ENCODE results near the gene EIF2S3. TPM values are rescaled to one million over a fixed set of nuclear protein-coding genes. Genes with fewer than 3 reads are reported as not detected.

EIF2S3 gene
- total RNA-seq, 6 experiments from 2014 or later: 55.1 to 81.1 (median 59.7) TPM

- peak overlapping the region; percentile 12 to 57 (median 52) for H3K4me3 ChIP-seq
- no peaks in the 10 kb centered on the region for H3K27me3 ChIP-seq
- ATAC-seq (no peak), DNase-seq (no peak)
- intact Hi-C loops (cut with DNase I): no loop called here
- H3K4me1 ChIP-seq: no peaks in the 10 kb centered on the region
- 30% methylated on average over 13 of the region's 13 CpGs for WGBS (ENCODE audit: insufficient coverage, low coverage, low lambda C conversion rate, missing lambda C conversion rate)
- TF ChIP-seq POLR2A (IDR thresholded peaks at IDR 0.05) (no peak), CTCF (IDR thresholded peaks at IDR 0.05) (no peak)
- peak overlapping the region; percentile 93 to 97 (median 96) for H3K27ac ChIP-seq
- H3K9me3 ChIP-seq: no peaks in the 10 kb centered on the region
- H3K36me3 ChIP-seq: no peaks in the 10 kb centered on the region
These were observed 28.3 kb upstream of the EIF2S3 start for GRCh38 chrX:24026432-24026831.

GRCh38 chrX:24027086-24027485 lies 27.7 kb upstream of the EIF2S3 start, which contains the start of gene KLHL15:
Gene KLHL15 (minus strand): TSS chrX:24027186. CDS start chrX:24006693, 20,493 bp downstream.
- no peaks in the 10 kb centered on the region for H3K4me1 ChIP-seq
- peak within 1 kb of the TSS; percentile 12 to 57 (median 52) for H3K4me3 ChIP-seq
- no peak for TF ChIP-seq POLR2A (IDR thresholded peaks at IDR 0.05)
- TF ChIP-seq CTCF (IDR thresholded peaks at IDR 0.05): no peak
- DNase-seq (no peak), ATAC-seq (no peak)
- peak within 1 kb of the TSS; percentile 93 to 97 (median 96) for H3K27ac ChIP-seq
- no peaks in the 10 kb centered on the region for H3K9me3 ChIP-seq
- no peaks in the 10 kb centered on the region for H3K27me3 ChIP-seq
- WGBS (ENCODE audit: insufficient coverage, low coverage, low lambda C conversion rate, missing lambda C conversion rate): 73% methylated on average over 7 of the region's 7 CpGs
- intact Hi-C loops (cut with DNase I): no loop called here
- no peaks in the 10 kb centered on the region for H3K36me3 ChIP-seq

GRCh38 chrX:24027985-24028384 lies 26.8 kb upstream of the EIF2S3 start:
- ATAC-seq: no peak
- no peak for TF ChIP-seq POLR2A (IDR thresholded peaks at IDR 0.05)
- TF ChIP-seq CTCF (IDR thresholded peaks at IDR 0.05): no peak
- WGBS (ENCODE audit: insufficient coverage, low coverage, low lambda C conversion rate, missing lambda C conversion rate): 72% methylated on average over 6 of the region's 6 CpGs
- Histone ChIP-seq H3K4me1 (no peaks in the 10 kb centered on the region), H3K4me3 (no peak overlapping the region), H3K27ac (no peak overlapping the region), H3K36me3 (no peaks in the 10 kb centered on the region), H3K27me3 (no peaks in the 10 kb centered on the region), H3K9me3 (no peaks in the 10 kb centered on the region)
- intact Hi-C loops (cut with DNase I): no loop called here
- no peak for DNase-seq

- TF ChIP-seq POLR2A (IDR thresholded peaks at IDR 0.05): no peak
- TF ChIP-seq CTCF (IDR thresholded peaks at IDR 0.05): no peak
These were observed 24.2 kb upstream of the EIF2S3 start for GRCh38 chrX:24030597-24030996.

GRCh38 chrX:24034485-24034884 lies 20.3 kb upstream of the EIF2S3 start:
- Histone ChIP-seq H3K4me3 (no peak overlapping the region), H3K9me3 (no peaks in the 10 kb centered on the region), H3K27ac (no peak overlapping the region), H3K27me3 (no peaks in the 10 kb centered on the region), H3K36me3 (no peaks in the 10 kb centered on the region), H3K4me1 (no peaks in the 10 kb centered on the region)
- no peak for TF ChIP-seq POLR2A (IDR thresholded peaks at IDR 0.05)
- no peak for TF ChIP-seq CTCF (IDR thresholded peaks at IDR 0.05)
- no peak for DNase-seq
- WGBS (ENCODE audit: insufficient coverage, low coverage, low lambda C conversion rate, missing lambda C conversion rate): 62% methylated on average over 4 of the region's 5 CpGs
- no peak for ATAC-seq
- intact Hi-C loops (cut with DNase I): no loop called here

More at GRCh38 chrX:24030597-24030996, 24.2 kb upstream of the EIF2S3 start:
- Histone ChIP-seq H3K4me3 (no peak overlapping the region), H3K27ac (no peak overlapping the region), H3K36me3 (no peaks in the 10 kb centered on the region), H3K9me3 (no peaks in the 10 kb centered on the region), H3K27me3 (no peaks in the 10 kb centered on the region), H3K4me1 (no peaks in the 10 kb centered on the region)
- no peak for ATAC-seq
- 60% methylated on average over 5 of the region's 5 CpGs for WGBS (ENCODE audit: insufficient coverage, low coverage, low lambda C conversion rate, missing lambda C conversion rate)
- intact Hi-C loops (cut with DNase I): no loop called here
- DNase-seq: no peak

Data from right lobe of liver (tissue), 6 donors.